ENCODE data around the gene SLC38A9.

The SLC38A9 gene

GRCh38 chr5:55650386-55650785, 61.7 kb downstream of the SLC38A9 start:
- H3K4me1 ChIP-seq (ENCODE audit: insufficient read depth, low read length, severe bottlenecking): no peaks in the 10 kb centered on the region
- H3F3A ChIP-seq (ENCODE audit: insufficient read depth, low read length): no peaks in the 10 kb centered on the region
- H3K4me2 ChIP-seq (ENCODE audit: low read length): no peak overlapping the region
- no peaks in the 10 kb centered on the region for H3K9me2 ChIP-seq (ENCODE audit: low read depth, low read length)
- H3K4me3 ChIP-seq (ENCODE audit: low read depth, low read length, poor library complexity, severe bottlenecking): no peak overlapping the region
- no peaks in the 10 kb centered on the region for H3K9me3 ChIP-seq (ENCODE audit: low read length)
- peaks cover 19% of the 10 kb centered on the region; the same call in 1 of the 2 replicates for H3K36me3 ChIP-seq (ENCODE audit: insufficient read depth, low read length)
- no peak overlapping the region for H3K9ac ChIP-seq (ENCODE audit: low read length)
- H2AFZ ChIP-seq (ENCODE audit: low read length): no peak overlapping the region
- no peaks in the 10 kb centered on the region for H3K79me2 ChIP-seq (ENCODE audit: insufficient read depth, low read length)
- no peak for TF ChIP-seq CTCF (IDR thresholded peaks at IDR 0.05; ENCODE audit: low read length)
- TF ChIP-seq EZH2 (IDR thresholded peaks at IDR 0.05; ENCODE audit: borderline replicate concordance, low read length): no peak
- no peaks in the 10 kb centered on the region for H4K20me1 ChIP-seq (ENCODE audit: insufficient read depth, low read length)
- H3K27ac ChIP-seq (ENCODE audit: low read depth, low read length, poor library complexity, severe bottlenecking): no peak overlapping the region
- no peaks in the 10 kb centered on the region for H3K27me3 ChIP-seq (ENCODE audit: insufficient read depth, low read length)

GRCh38 chr5:55649963-55650362, 62.2 kb downstream of the SLC38A9 start:
- Histone ChIP-seq H3K4me2 (ENCODE audit: low read length) (no peak overlapping the region), H3K36me3 (ENCODE audit: insufficient read depth, low read length) (peaks cover 23% of the 10 kb centered on the region; the same call in 1 of the 2 replicates)

GRCh38 chr5:55645304-55645703, 66.8 kb downstream of the SLC38A9 start:
- Histone ChIP-seq H3K9me3 (ENCODE audit: low read length) (no peaks in the 10 kb centered on the region), H3K4me1 (ENCODE audit: insufficient read depth, low read length, severe bottlenecking) (no peaks in the 10 kb centered on the region), H3K27me3 (ENCODE audit: insufficient read depth, low read length) (no peaks in the 10 kb centered on the region), H3K36me3 (ENCODE audit: insufficient read depth, low read length) (peaks cover 14% of the 10 kb centered on the region; the same call in 1 of the 2 replicates), H3K4me3 (ENCODE audit: low read depth, low read length, poor library complexity, severe bottlenecking) (no peak overlapping the region), H3K4me2 (ENCODE audit: low read length) (no peak overlapping the region), H3K9ac (ENCODE audit: low read length) (no peak overlapping the region), H3K79me2 (ENCODE audit: insufficient read depth, low read length) (no peaks in the 10 kb centered on the region), H3K27ac (ENCODE audit: low read depth, low read length, poor library complexity, severe bottlenecking) (no peak overlapping the region), H4K20me1 (ENCODE audit: insufficient read depth, low read length) (no peaks in the 10 kb centered on the region), H3K9me2 (ENCODE audit: low read depth, low read length) (no peaks in the 10 kb centered on the region), H2AFZ (ENCODE audit: low read length) (no peak overlapping the region), H3F3A (ENCODE audit: insufficient read depth, low read length) (no peaks in the 10 kb centered on the region)
- no peak for TF ChIP-seq CTCF (IDR thresholded peaks at IDR 0.05; ENCODE audit: low read length)
- TF ChIP-seq EZH2 (IDR thresholded peaks at IDR 0.05; ENCODE audit: borderline replicate concordance, low read length): no peak

More at GRCh38 chr5:55649963-55650362, 62.2 kb downstream of the SLC38A9 start:
- Histone ChIP-seq H4K20me1 (ENCODE audit: insufficient read depth, low read length) (no peaks in the 10 kb centered on the region), H3K27me3 (ENCODE audit: insufficient read depth, low read length) (no peaks in the 10 kb centered on the region), H3K79me2 (ENCODE audit: insufficient read depth, low read length) (no peaks in the 10 kb centered on the region), H3K27ac (ENCODE audit: low read depth, low read length, poor library complexity, severe bottlenecking) (no peak overlapping the region), H3K4me3 (ENCODE audit: low read depth, low read length, poor library complexity, severe bottlenecking) (no peak overlapping the region), H3K9me2 (ENCODE audit: low read depth, low read length) (no peaks in the 10 kb centered on the region), H2AFZ (ENCODE audit: low read length) (no peak overlapping the region), H3K4me1 (ENCODE audit: insufficient read depth, low read length, severe bottlenecking) (no peaks in the 10 kb centered on the region), H3F3A (ENCODE audit: insufficient read depth, low read length) (no peaks in the 10 kb centered on the region), H3K9ac (ENCODE audit: low read length) (no peak overlapping the region), H3K9me3 (ENCODE audit: low read length) (no peaks in the 10 kb centered on the region)
- no peak for TF ChIP-seq EZH2 (IDR thresholded peaks at IDR 0.05; ENCODE audit: borderline replicate concordance, low read length)
- no peak for TF ChIP-seq CTCF (IDR thresholded peaks at IDR 0.05; ENCODE audit: low read length)

All from OCI-LY1 (cell line).